Neural cell (in vitro differentiated cells): ENCODE measurements around the gene STON2. TPM values are rescaled to one million over a fixed set of nuclear protein-coding genes. Genes with fewer than 3 reads are reported as not detected.

Source experiments
- H2AFZ ChIP-seq: fragments of 200-600, 300-800 bp; sonication (generic), shearing (Covaris generic); 2 replicates; pipeline ENCODE4 v1.6.0; 2014; ENCODE audit warnings: low read depth, mild to moderate bottlenecking, antibody characterized with exemption, low read length, moderate library complexity
- H3F3A ChIP-seq: fragments of 200-600 bp; shearing (Covaris generic); 2 replicates; pipeline ENCODE4 v1.6.1; 2016; ENCODE audit warnings: mild to moderate bottlenecking, moderate library complexity, mixed read lengths, antibody characterized with exemption, low read length; ENCODE audit not compliant: insufficient read depth, poor library complexity, severe bottlenecking
- H3K27ac ChIP-seq: fragments of 200-600, 300-800 bp; sonication (generic), shearing (Covaris generic); 2 replicates; pipeline ENCODE4 v1.5.1; 2014; ENCODE audit warnings: mild to moderate bottlenecking, low read length, moderate library complexity
- H3K27me3 ChIP-seq: fragments of 300-800, 200-600 bp; sonication (generic), shearing (Covaris generic); 2 replicates; pipeline ENCODE4 v1.6.0; 2014; ENCODE audit warnings: mild to moderate bottlenecking, low read depth, low read length, moderate library complexity; ENCODE audit not compliant: insufficient read depth
- H3K36me3 ChIP-seq: fragments of 300-800, 200-600 bp; sonication (generic), shearing (Covaris generic); 2 replicates; pipeline ENCODE4 v1.5.1; 2014; ENCODE audit warnings: mild to moderate bottlenecking, antibody characterized with exemption, low read length, moderate library complexity; ENCODE audit not compliant: insufficient read depth
- H3K4me2 ChIP-seq: fragments of 300-800, 200-600 bp; sonication (generic), shearing (Covaris generic); 2 replicates; pipeline ENCODE4 v1.6.0; 2014; ENCODE audit warnings: mild to moderate bottlenecking, low read length
- H3K4me3 ChIP-seq: fragments of 300-800, 200-600 bp; sonication (generic), shearing (Covaris generic); 2 replicates; pipeline ENCODE4 v1.5.1; 2014; ENCODE audit warnings: mild to moderate bottlenecking, low read length, moderate library complexity
- H3K79me2 ChIP-seq: fragments of 200-600 bp; shearing (Covaris generic); replicated peaks from 2 replicates; pipeline ENCODE4 v1.6.0; 2014; ENCODE audit warnings: mild to moderate bottlenecking, low read length, moderate library complexity; ENCODE audit not compliant: insufficient read depth
- H3K9ac ChIP-seq: fragments of 300-800, 200-600 bp; sonication (generic), shearing (Covaris generic); 2 replicates; pipeline ENCODE4 v1.6.1; 2016; ENCODE audit warnings: mild to moderate bottlenecking, low read length, mixed read lengths
- H3K9me2 ChIP-seq: fragments of 200-600 bp; shearing (Covaris generic); 2 replicates; pipeline ENCODE4 v1.6.1; 2016; ENCODE audit warnings: mild to moderate bottlenecking, low read length, mixed read lengths; ENCODE audit not compliant: insufficient read depth
- H3K9me3 ChIP-seq: fragments of 200-600, 300-800 bp; sonication (generic), shearing (Covaris generic); 2 replicates; pipeline ENCODE4 v1.6.1; 2016; ENCODE audit warnings: mild to moderate bottlenecking, mixed run types, low read length, moderate library complexity, mixed read lengths
- H4K20me1 ChIP-seq: fragments of 200-600 bp; shearing (Covaris generic); 2 replicates; pipeline ENCODE4 v1.6.1; 2016; ENCODE audit warnings: mild to moderate bottlenecking, mixed run types; ENCODE audit not compliant: insufficient read depth
- EP300 ChIP-seq: fragments of 450-650 bp; conservative IDR thresholded peaks from 2 replicates; pipeline ENCODE4 v1.6.1; 2014; ENCODE audit warnings: antibody characterized with exemption, mild to moderate bottlenecking, moderate library complexity; ENCODE audit not compliant: poor library complexity, severe bottlenecking
- EZH2 ChIP-seq: fragments of 200-600, 300-800 bp; shearing (Covaris generic), sonication (generic); IDR thresholded peaks from 2 replicates; pipeline ENCODE4 v1.6.1; 2014; ENCODE audit warnings: antibody characterized with exemption, low read length, borderline replicate concordance, mild to moderate bottlenecking; ENCODE audit not compliant: insufficient read depth, poor library complexity, severe bottlenecking
- MXI1 ChIP-seq: fragments of 450-650 bp; conservative IDR thresholded peaks from 2 replicates; pipeline ENCODE4 v1.6.1; 2014; ENCODE audit warnings: antibody characterized with exemption, mild to moderate bottlenecking; ENCODE audit not compliant: poor library complexity, severe bottlenecking
- POLR2AphosphoS5 ChIP-seq: IDR thresholded peaks from 2 replicates; pipeline ENCODE4 v1.6.1; 2012
- RAD21 ChIP-seq: fragments of 450-650 bp; conservative IDR thresholded peaks from 2 replicates; pipeline ENCODE4 v1.6.1; 2014; ENCODE audit warnings: antibody characterized with exemption, mild to moderate bottlenecking, moderate library complexity
- SMC3 ChIP-seq: fragments of 450-650 bp; conservative IDR thresholded peaks from 2 replicates; pipeline ENCODE4 v1.6.1; 2014; ENCODE audit warnings: antibody characterized with exemption, mild to moderate bottlenecking, moderate library complexity; ENCODE audit not compliant: poor library complexity
- TAF1 ChIP-seq: IDR thresholded peaks from 2 replicates; pipeline ENCODE4 v1.6.1; 2012; ENCODE audit warnings: low read depth
- polyA plus RNA-seq: library from polyadenylated mRNA; depleted of rRNA; stranded (reverse); fragments of >200 nt; gene quantifications from 2 replicates; pipeline ENCODE4 v1.2.3, GENCODE V29; 2014
- TF ChIP-seq, protein P1 (sequence below): IDR thresholded peaks from 2 replicates; pipeline ENCODE4 v1.6.1; 2012; ENCODE audit warnings: borderline replicate concordance
- TF ChIP-seq, protein P2 (sequence below): fragments of 450-650 bp; IDR thresholded peaks from 2 replicates; pipeline ENCODE4 v1.5.1; 2014; ENCODE audit warnings: antibody characterized with exemption, mild to moderate bottlenecking, moderate library complexity; ENCODE audit not compliant: poor library complexity, severe bottlenecking

STON2 gene
- polyA plus RNA-seq, 1 donor from 2014 or later: 11.3 TPM

DNA sequence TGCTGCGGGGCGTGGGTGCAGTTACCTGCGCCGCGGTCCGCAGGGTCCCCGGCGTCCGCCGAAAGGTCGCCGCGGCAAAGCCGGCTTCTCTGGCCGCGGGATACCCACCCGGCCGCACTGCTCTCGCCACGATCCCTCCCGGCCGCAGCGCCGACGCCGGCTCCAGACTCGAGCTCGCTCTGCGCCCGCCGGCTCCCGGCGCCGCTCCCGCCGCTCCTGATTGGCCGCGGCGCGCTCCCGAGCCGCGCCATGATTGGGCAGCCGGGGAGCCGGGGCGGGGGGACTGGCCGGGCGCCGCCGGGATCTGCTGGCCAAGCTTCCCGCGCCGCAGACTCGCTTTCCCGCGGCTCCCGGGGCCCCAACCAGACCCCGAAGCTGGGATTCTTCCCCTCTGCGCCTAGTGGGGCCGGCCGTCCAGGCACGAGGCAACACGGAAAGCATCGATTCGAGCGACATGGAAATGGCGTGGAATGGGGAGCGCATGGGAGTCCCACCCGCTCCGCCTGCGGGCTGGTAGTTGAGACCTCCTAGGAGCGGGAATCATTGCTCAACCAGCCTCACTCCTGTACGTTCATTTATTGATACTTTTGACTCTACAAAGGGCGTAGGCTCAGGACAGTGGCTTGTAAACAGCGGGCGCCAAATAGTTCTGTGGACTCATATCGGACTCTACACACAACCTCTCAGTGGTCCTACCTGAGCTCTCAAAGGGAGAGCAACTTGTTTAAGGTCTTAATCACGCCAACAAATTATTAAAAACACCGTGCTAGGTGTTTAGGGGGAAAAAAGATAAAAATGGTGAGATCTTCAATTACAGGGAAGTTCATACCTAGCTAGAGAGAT, 36.4 kb upstream of the STON2 start:
- Histone ChIP-seq H3F3A (peaks cover 5% of the 10 kb centered on the region), H3K36me3 (no peaks in the 10 kb centered on the region), H3K9me2 (no peaks in the 10 kb centered on the region), H3K79me2 (peaks cover 13% of the 10 kb centered on the region), H3K27me3 (peaks cover 4% of the 10 kb centered on the region), H2AFZ (peak overlapping the region; percentile 48), H3K4me2 (peak overlapping the region; percentile 64), H4K20me1 (no peaks in the 10 kb centered on the region), H3K9me3 (no peaks in the 10 kb centered on the region), H3K27ac (no peak overlapping the region), H3K9ac (peak overlapping the region; percentile 70), H3K4me3 (peak overlapping the region; percentile 99)
- TF ChIP-seq POLR2AphosphoS5 (peak; percentile 52), EP300 (peak; percentile 24), TAF1 (no peak), SMC3 (peak; percentile 31), MXI1 (peak; percentile 66), RAD21 (no peak), EZH2 (no peak)
- TF ChIP-seq, protein P1, sequence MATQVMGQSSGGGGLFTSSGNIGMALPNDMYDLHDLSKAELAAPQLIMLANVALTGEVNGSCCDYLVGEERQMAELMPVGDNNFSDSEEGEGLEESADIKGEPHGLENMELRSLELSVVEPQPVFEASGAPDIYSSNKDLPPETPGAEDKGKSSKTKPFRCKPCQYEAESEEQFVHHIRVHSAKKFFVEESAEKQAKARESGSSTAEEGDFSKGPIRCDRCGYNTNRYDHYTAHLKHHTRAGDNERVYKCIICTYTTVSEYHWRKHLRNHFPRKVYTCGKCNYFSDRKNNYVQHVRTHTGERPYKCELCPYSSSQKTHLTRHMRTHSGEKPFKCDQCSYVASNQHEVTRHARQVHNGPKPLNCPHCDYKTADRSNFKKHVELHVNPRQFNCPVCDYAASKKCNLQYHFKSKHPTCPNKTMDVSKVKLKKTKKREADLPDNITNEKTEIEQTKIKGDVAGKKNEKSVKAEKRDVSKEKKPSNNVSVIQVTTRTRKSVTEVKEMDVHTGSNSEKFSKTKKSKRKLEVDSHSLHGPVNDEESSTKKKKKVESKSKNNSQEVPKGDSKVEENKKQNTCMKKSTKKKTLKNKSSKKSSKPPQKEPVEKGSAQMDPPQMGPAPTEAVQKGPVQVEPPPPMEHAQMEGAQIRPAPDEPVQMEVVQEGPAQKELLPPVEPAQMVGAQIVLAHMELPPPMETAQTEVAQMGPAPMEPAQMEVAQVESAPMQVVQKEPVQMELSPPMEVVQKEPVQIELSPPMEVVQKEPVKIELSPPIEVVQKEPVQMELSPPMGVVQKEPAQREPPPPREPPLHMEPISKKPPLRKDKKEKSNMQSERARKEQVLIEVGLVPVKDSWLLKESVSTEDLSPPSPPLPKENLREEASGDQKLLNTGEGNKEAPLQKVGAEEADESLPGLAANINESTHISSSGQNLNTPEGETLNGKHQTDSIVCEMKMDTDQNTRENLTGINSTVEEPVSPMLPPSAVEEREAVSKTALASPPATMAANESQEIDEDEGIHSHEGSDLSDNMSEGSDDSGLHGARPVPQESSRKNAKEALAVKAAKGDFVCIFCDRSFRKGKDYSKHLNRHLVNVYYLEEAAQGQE: no peak
- TF ChIP-seq, protein P2, sequence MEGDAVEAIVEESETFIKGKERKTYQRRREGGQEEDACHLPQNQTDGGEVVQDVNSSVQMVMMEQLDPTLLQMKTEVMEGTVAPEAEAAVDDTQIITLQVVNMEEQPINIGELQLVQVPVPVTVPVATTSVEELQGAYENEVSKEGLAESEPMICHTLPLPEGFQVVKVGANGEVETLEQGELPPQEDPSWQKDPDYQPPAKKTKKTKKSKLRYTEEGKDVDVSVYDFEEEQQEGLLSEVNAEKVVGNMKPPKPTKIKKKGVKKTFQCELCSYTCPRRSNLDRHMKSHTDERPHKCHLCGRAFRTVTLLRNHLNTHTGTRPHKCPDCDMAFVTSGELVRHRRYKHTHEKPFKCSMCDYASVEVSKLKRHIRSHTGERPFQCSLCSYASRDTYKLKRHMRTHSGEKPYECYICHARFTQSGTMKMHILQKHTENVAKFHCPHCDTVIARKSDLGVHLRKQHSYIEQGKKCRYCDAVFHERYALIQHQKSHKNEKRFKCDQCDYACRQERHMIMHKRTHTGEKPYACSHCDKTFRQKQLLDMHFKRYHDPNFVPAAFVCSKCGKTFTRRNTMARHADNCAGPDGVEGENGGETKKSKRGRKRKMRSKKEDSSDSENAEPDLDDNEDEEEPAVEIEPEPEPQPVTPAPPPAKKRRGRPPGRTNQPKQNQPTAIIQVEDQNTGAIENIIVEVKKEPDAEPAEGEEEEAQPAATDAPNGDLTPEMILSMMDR: no peak

DNA sequence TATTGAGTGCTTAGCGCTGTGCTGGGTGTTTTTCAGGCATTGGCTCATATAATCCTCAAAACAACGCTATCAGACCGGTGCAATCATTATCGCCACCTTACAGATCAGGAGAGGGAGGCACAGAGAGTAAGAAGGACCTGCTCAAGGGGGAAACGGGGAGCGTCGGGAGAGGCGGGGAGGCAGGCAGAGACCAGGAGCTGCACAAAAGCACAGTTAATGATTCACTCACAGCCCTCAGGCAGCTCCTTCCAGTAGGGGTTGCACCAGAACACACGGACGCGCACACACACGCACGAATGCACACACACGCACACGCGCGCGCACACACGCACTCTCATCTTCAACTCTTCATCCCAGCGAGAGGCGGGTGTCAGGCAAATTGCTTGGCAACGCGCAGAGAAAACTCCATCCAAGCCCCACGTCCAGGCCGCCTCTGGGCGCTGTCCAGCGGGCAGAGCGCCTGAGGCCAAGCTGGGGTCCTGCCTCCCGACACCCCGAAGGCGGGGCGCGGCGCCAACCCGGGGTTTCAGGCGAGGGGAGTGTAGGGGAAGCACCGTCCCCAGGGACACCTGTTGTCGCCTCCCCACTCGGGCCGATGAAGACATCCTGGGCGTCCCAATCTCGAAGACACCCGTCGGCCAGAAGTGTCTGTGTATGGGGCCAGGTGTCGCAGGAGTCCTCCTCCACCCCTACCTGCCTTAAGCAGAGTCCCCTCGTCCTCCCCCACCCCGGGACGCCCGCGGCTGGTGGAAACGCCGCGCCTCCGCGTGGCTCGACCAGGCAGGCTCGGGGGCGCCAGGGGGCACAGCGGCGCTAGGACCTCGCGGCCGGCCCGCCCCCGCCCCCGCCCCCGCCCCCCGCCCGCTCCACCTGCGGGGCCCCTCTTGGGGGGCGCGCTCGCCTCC, 35.5 kb upstream of the STON2 start:
- no peaks in the 10 kb centered on the region for H3K9me2 ChIP-seq
- H3K27me3 ChIP-seq: peaks cover 4% of the 10 kb centered on the region
- H2AFZ ChIP-seq: peak overlapping the region; percentile 75
- peak overlapping the region; percentile 86 for H3K4me2 ChIP-seq
- TF ChIP-seq, protein P1: no peak
- TF ChIP-seq EZH2 (no peak), POLR2AphosphoS5 (peak; percentile 60), SMC3 (no peak), EP300 (no peak), MXI1 (peak; percentile 74), RAD21 (peak; percentile 36), TAF1 (peak; percentile 36)
- TF ChIP-seq, protein P2: no peak
- no peaks in the 10 kb centered on the region for H3K9me3 ChIP-seq
- no peaks in the 10 kb centered on the region for H3K36me3 ChIP-seq
- peaks cover 5% of the 10 kb centered on the region for H3F3A ChIP-seq
- no peaks in the 10 kb centered on the region for H4K20me1 ChIP-seq
- H3K79me2 ChIP-seq: peaks cover 13% of the 10 kb centered on the region
- H3K4me3 ChIP-seq: peak overlapping the region; percentile 99
- H3K9ac ChIP-seq: peak overlapping the region; percentile 70
- peak overlapping the region; percentile 72 for H3K27ac ChIP-seq
